Astrocyte (in vitro differentiated cells and primary cell): ENCODE results near the gene NFAM1. TPM values are rescaled to one million over a fixed set of nuclear protein-coding genes. Genes with fewer than 3 reads are reported as not detected.

Source experiments
- DNase-seq: peaks from one replicate; pipeline ENCODE4 v3.0.0-alpha.2; 2010; ENCODE audit warnings: low read depth
- FAIRE-seq: peaks from 2 replicates; lab custom pipeline; 2011; peaks lifted over from hg19 to GRCh38; lab: Jason Lieb, UNC
- H2AFZ ChIP-seq: 2 replicates; pipeline ENCODE4 v1.6.0; 2012; ENCODE audit warnings: low read depth, low read length, inconsistent platforms
- H3K27ac ChIP-seq: 2 replicates; pipeline ENCODE4 v1.5.1; 2011; ENCODE audit warnings: low read depth, low read length, inconsistent platforms
- H3K27me3 ChIP-seq: 2 replicates; pipeline ENCODE4 v1.6.0; 2011; ENCODE audit warnings: low read length, inconsistent platforms; ENCODE audit not compliant: insufficient read depth
- H3K36me3 ChIP-seq: 2 replicates; pipeline ENCODE4 v1.5.1; 2011; ENCODE audit warnings: low read length, inconsistent platforms; ENCODE audit not compliant: insufficient read depth
- H3K4me1 ChIP-seq: 2 replicates; pipeline ENCODE4 v1.5.1; 2011; ENCODE audit warnings: low read length, inconsistent platforms; ENCODE audit not compliant: insufficient read depth
- H3K4me2 ChIP-seq: 2 replicates; pipeline ENCODE4 v1.6.0; 2012; ENCODE audit warnings: low read length, inconsistent platforms
- H3K4me3 ChIP-seq: 2 replicates; pipeline ENCODE4 v1.5.1; 2011; ENCODE audit warnings: low read depth, mild to moderate bottlenecking, low read length, inconsistent platforms; ENCODE audit not compliant: insufficient read depth
- H3K79me2 ChIP-seq: 2 replicates; pipeline ENCODE4 v1.6.0; 2012; ENCODE audit warnings: mild to moderate bottlenecking, low read length, inconsistent platforms; ENCODE audit not compliant: insufficient read depth
- H3K9ac ChIP-seq: 2 replicates; pipeline ENCODE4 v1.6.0; 2012; ENCODE audit warnings: mild to moderate bottlenecking, low read length, inconsistent platforms
- H3K9me3 ChIP-seq: 2 replicates; pipeline ENCODE4 v1.5.1; 2012; ENCODE audit warnings: low read depth, mild to moderate bottlenecking, low read length, inconsistent platforms; ENCODE audit not compliant: insufficient read depth
- H4K20me1 ChIP-seq: 2 replicates; pipeline ENCODE4 v1.6.0; 2012; ENCODE audit warnings: low read length, inconsistent platforms; ENCODE audit not compliant: insufficient read depth
- H3K27ac Mint-ChIP-seq: one replicate; pipeline ENCODE4 v1.8.0; 2021; ENCODE audit warnings: mild to moderate bottlenecking, mixed read lengths; ENCODE audit not compliant: unreplicated experiment
- H3K27me3 Mint-ChIP-seq: one replicate; pipeline ENCODE4 v1.8.0; 2021; ENCODE audit warnings: low read depth, mixed read lengths; ENCODE audit not compliant: unreplicated experiment
- H3K36me3 Mint-ChIP-seq: one replicate; pipeline ENCODE4 v1.8.0; 2021; ENCODE audit warnings: low read depth, mixed read lengths; ENCODE audit not compliant: unreplicated experiment
- H3K4me1 Mint-ChIP-seq: one replicate; pipeline ENCODE4 v1.8.0; 2021; ENCODE audit warnings: low read depth, mixed read lengths; ENCODE audit not compliant: unreplicated experiment
- H3K4me3 Mint-ChIP-seq: one replicate; pipeline ENCODE4 v1.8.0; 2021; ENCODE audit warnings: mild to moderate bottlenecking, moderate library complexity, mixed read lengths; ENCODE audit not compliant: unreplicated experiment
- H3K9me3 Mint-ChIP-seq: one replicate; pipeline ENCODE4 v1.8.0; 2021; ENCODE audit warnings: mild to moderate bottlenecking, mixed read lengths; ENCODE audit not compliant: unreplicated experiment
- EZH2 ChIP-seq: IDR thresholded peaks from 2 replicates; pipeline ENCODE4 v1.6.1; 2012; ENCODE audit warnings: mild to moderate bottlenecking, low read length, inconsistent platforms; ENCODE audit not compliant: insufficient read depth
- total RNA-seq: library from RNA; stranded (reverse); gene quantifications from 2 replicates; pipeline ENCODE4 v1.2.1, GENCODE V29; 2021
- TF ChIP-seq, protein P1 (sequence below): IDR thresholded peaks from 2 replicates; pipeline ENCODE4 v1.5.1; 2011; ENCODE audit warnings: low read depth, mild to moderate bottlenecking, inconsistent platforms, low read length, moderate library complexity; ENCODE audit not compliant: insufficient read depth

NFAM1 gene
- total RNA-seq, 1 donor from 2014 or later: 0.07 TPM

DNA sequence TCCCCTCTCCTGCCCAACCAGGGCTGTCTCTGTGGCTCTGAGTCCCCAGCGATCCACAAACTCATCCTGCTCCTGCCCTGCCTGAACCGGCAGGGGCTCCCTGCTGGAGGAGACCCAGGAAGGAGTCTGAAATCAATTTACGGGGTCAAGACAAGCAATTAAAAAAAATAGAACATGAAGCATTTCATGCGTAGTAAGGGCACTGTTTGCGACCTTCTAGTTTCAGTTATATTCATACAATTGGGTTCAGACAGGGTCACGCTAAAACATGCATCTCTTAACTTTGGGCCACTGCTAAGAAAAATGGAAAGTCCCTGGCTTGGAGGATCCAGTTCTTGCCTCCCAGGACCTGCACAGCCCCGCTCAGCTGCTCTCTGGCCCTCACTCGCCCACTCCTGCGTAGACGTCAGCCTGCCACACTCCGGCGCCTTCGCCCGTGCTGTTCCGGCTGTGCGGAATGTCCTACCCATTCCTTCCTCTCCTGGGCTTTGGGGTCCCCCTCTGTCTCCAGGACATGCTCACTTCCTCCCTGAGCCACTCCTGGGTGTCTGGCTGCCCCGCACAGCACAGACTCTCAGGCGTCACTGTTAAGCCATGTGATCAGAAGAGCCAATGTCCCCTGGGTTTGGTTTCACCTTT lies 12.8 kb downstream of the NFAM1 start:
- Histone ChIP-seq H3K27ac (no peak overlapping the region), H3K9ac (no peak overlapping the region), H3K4me2 (no peak overlapping the region), H3K27me3 (peaks cover 9% of the 10 kb centered on the region), H3K9me3 (no peaks in the 10 kb centered on the region), H3K79me2 (no peaks in the 10 kb centered on the region), H4K20me1 (no peaks in the 10 kb centered on the region), H3K36me3 (no peaks in the 10 kb centered on the region), H2AFZ (no peak overlapping the region), H3K4me1 (no peaks in the 10 kb centered on the region), H3K4me3 (no peak overlapping the region)
- no peak overlapping the region for H3K4me3 Mint-ChIP-seq
- no peak for TF ChIP-seq EZH2
- TF ChIP-seq, protein P1, sequence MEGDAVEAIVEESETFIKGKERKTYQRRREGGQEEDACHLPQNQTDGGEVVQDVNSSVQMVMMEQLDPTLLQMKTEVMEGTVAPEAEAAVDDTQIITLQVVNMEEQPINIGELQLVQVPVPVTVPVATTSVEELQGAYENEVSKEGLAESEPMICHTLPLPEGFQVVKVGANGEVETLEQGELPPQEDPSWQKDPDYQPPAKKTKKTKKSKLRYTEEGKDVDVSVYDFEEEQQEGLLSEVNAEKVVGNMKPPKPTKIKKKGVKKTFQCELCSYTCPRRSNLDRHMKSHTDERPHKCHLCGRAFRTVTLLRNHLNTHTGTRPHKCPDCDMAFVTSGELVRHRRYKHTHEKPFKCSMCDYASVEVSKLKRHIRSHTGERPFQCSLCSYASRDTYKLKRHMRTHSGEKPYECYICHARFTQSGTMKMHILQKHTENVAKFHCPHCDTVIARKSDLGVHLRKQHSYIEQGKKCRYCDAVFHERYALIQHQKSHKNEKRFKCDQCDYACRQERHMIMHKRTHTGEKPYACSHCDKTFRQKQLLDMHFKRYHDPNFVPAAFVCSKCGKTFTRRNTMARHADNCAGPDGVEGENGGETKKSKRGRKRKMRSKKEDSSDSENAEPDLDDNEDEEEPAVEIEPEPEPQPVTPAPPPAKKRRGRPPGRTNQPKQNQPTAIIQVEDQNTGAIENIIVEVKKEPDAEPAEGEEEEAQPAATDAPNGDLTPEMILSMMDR: no peak
- no peaks in the 10 kb centered on the region for H3K9me3 Mint-ChIP-seq
- peaks cover 48% of the 10 kb centered on the region for H3K27me3 Mint-ChIP-seq
- H3K36me3 Mint-ChIP-seq: no peaks in the 10 kb centered on the region
- DNase-seq: no peak
- H3K4me1 Mint-ChIP-seq: no peaks in the 10 kb centered on the region
- no peak for FAIRE-seq
- no peak overlapping the region for H3K27ac Mint-ChIP-seq

DNA sequence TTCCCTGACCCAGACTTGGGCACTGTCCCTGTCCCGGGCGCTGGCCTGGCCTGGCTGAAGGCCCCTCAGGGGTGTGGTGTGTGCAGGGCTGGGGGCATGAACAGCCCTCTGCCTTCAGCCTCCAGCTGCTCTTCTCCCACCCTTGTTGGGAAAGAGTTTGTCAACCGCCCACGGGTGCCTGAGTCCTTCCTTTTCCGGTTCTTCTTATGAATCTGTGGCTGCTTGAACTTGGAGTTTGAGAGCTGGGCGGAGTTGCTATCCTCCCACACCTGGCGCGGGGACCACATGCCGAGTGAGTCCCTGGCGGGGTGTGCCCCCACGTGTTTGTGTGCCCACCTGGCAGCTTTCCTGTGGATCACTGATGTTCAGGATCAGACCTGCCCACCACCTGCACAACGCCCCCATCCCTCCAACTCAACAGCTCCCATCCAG lies 13.4 kb downstream of the NFAM1 start:
- H2AFZ ChIP-seq: no peak overlapping the region
- no peaks in the 10 kb centered on the region for H4K20me1 ChIP-seq
- H3K4me2 ChIP-seq: no peak overlapping the region

More for the DNA sequence above, 13.4 kb downstream of the NFAM1 start:
- no peak overlapping the region for H3K4me3 ChIP-seq
- H3K4me1 Mint-ChIP-seq: no peaks in the 10 kb centered on the region
- FAIRE-seq (no peak), DNase-seq (no peak)
- no peak overlapping the region for H3K27ac Mint-ChIP-seq
- H3K79me2 ChIP-seq: no peaks in the 10 kb centered on the region
- no peak overlapping the region for H3K9ac ChIP-seq
- TF ChIP-seq EZH2: no peak
- TF ChIP-seq, protein P1: no peak
- H3K4me1 ChIP-seq: no peaks in the 10 kb centered on the region
- no peak overlapping the region for H3K4me3 Mint-ChIP-seq
- no peaks in the 10 kb centered on the region for H3K9me3 Mint-ChIP-seq
- no peaks in the 10 kb centered on the region for H3K9me3 ChIP-seq
- H3K27me3 ChIP-seq: peaks cover 9% of the 10 kb centered on the region
- peaks cover 48% of the 10 kb centered on the region for H3K27me3 Mint-ChIP-seq
- H3K27ac ChIP-seq: no peak overlapping the region
- no peaks in the 10 kb centered on the region for H3K36me3 Mint-ChIP-seq
- H3K36me3 ChIP-seq: no peaks in the 10 kb centered on the region
